COLO668 (cell line): ENCODE measurements around the gene AFAP1L2.

Experiments
- DNase-seq: peaks from one replicate; lab custom pipeline; 2025; ENCODE audit not compliant: unreplicated experiment; lab: John Stamatoyannopoulos, UW

The AFAP1L2 gene

GRCh38 chr10:114276066-114276465, 128.2 kb downstream of the AFAP1L2 start:
- DNase-seq: no peak

- no peak for DNase-seq
Measured at GRCh38 chr10:114274616-114275453, 129.5 kb downstream of the AFAP1L2 start.

DNA sequence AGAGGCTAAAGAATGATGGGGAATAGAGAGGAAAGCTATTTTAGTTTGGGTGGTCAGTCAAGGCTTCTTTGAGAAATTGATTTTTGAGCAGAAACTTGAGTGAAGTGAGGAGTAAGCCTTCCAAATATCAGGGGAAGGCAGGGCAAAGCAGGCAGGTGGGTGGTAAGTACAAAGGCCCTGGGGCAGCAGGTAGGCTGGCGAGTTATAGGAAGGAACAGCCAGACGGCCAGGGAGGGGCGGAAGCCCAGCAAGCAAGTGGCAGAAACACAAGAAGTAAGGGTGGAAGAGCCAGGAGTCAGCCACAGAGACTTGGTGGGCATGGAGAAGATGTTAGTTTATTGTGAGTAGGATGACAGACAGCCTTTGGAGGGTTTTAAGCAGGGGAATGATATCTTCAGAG, 130.4 kb downstream of the AFAP1L2 start:
- no peak for DNase-seq

DNA sequence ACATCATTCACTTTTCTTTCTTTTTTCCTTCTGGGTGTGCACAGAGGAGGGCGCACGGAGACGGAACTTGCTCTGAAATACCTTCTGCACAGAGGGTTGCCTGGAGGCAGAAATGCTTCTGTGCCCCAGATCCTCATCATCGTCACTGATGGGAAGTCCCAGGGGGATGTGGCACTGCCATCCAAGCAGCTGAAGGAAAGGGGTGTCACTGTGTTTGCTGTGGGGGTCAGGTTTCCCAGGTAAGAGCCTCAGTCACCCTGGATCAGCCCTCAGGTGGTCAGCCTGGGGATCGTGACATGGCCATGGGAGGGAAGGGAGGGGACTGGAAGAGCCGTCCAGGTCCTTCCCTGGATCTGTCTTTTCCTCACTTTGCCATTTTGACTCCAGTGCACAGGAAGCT, 131.6 kb downstream of the AFAP1L2 start:
- DNase-seq: no peak

DNA sequence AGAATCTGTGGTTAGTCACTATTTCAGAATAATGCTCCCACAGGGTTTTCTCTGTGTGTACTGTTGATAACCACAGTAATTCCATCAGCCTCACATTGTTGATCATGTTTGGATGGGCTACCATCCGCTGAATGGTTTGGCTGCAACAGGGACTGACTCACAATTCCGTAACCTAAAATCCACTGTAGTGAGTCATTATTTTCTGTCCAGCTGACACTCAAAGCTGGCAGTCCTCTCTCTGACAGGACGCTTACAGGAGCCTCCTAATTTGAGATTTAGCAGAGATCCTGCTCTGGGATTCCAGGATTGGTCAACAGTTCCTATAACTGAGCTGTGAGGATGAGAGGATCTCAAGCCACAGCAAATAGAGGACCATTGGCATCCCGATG, 132.5 kb downstream of the AFAP1L2 start:
- DNase-seq: no peak

GRCh38 chr10:114271075-114271778, 133.1 kb downstream of the AFAP1L2 start:
- DNase-seq: no peak

DNA sequence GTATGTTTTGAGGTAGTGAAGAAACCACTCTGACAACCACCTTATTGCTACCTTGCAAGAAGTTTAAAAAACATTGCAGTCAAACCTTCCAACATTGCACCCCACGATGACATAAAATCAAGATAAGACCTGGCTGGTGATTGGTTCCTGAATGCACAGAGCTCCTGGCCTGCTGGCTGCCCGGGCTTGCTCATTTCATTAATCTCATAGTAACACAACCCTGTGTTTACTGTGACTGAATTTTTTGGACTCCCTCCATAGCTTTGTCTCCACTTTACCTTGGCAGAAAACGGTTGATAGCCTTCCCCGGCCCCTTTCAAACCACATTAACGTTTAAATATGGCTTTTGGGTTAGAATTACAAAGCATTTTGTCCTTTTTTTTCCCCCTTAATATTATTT, 137.8 kb downstream of the AFAP1L2 start:
- DNase-seq: no peak

- no peak for DNase-seq
Measured at GRCh38 chr10:114265392-114266053, 138.8 kb downstream of the AFAP1L2 start.

DNA sequence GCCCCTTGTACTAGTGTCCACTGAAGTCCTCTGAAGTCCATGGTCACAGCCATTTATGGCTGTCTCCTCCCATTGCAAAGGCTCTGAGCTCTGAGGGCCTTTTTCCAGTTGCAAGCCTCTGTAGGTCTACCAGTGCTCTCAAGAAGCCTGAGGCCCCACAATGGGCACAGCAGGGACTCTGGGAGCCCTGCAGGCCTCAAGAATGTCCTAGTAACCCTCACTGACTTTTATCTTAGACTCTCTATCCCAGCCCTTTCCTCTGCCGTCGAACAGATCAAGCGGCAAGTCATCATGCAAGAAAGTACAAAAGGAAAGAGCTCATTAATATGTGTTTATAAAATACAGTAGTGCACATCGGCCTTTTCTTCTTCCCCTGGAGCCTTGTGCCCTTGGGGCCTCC, 141.8 kb downstream of the AFAP1L2 start:
- DNase-seq: no peak

DNA sequence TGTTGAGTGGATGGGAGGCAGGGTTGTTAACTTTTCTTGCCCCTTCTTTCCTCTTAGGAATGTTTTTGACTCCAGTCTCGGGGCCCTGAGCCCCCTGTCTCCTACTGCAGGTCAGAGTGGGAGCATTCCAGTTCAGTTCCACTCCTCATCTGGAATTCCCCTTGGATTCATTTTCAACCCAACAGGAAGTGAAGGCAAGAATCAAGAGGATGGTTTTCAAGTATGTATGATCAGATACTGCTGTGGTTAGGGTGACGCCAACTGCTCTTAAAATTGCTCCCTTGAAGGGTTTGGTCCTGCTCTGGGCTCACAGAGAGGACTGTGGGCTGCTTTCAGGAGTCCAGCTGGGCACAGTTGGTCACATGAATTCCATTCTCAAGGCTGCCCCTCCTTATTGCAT, 143.2 kb downstream of the AFAP1L2 start:
- no peak for DNase-seq

GRCh38 chr10:114260366-114260765, 143.9 kb downstream of the AFAP1L2 start:
- no peak for DNase-seq

DNA sequence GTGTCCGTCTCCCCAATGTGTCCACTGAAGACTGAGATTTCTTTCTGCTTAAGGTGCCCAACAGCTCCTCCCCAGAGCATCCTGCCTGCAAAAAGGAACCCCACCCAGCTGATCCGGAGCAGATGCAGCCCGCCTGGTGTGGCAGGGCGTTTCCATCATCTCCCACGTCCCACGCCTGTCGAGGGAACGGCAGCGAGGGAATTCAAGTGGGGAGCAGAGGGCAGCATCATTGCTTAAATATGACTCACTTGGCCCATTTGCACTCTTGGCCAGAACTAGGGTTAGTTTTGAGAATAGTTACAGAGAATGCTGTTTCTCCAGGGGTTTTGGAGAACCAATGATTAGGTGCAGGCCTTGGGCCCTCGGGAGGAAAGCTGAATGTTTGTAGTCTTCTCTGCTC, 144.5 kb downstream of the AFAP1L2 start:
- DNase-seq: no peak

DNA sequence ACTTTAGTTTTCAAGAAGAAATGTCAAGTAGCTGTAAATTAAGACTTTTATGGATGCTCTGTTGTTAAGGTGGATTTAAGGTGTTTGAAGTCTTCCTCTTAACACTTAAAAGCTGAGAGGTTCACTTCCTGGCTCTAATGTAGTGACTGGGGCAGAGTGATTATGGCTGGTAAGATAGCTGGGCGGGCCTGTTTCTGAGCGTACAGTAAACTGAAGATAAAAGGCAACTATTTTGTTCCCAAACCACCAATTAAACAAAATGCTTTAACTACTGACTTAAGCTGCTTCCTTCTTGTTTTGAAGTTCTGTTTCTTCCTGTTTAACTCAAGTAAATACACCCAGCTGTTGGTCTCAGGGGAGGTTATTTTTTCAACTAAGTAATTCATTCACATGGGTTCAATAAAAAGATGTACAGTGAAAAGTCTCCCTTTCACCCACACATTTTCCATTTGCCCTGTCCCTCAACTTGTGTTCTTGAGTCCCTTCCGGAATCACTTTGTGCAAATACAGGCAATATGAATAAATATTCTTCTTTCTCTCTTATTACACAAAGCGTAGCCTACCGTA, 145.9 kb downstream of the AFAP1L2 start:
- no peak for DNase-seq

DNA sequence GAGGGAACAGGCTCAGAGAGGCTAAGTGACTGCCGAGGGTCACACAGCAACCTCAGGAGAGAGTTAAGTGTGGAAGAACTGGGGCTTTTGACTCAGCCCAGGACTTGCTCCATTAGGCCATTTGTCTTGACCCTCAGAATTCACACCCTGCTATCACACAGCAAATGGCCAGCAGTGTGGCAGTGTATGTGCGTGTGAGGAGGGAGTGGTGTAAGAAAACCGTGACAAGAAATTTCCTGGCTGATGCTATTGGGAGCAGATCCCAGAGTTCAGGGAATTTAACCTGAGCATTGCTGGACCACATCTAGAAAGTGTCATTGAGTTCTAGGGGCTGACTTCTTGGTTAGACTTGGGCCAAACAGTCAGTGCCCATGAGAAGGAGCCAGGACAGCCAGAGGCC, 146.8 kb downstream of the AFAP1L2 start:
- no peak for DNase-seq

GRCh38 chr10:114256822-114257221, 147.5 kb downstream of the AFAP1L2 start:
- DNase-seq: no peak

DNA sequence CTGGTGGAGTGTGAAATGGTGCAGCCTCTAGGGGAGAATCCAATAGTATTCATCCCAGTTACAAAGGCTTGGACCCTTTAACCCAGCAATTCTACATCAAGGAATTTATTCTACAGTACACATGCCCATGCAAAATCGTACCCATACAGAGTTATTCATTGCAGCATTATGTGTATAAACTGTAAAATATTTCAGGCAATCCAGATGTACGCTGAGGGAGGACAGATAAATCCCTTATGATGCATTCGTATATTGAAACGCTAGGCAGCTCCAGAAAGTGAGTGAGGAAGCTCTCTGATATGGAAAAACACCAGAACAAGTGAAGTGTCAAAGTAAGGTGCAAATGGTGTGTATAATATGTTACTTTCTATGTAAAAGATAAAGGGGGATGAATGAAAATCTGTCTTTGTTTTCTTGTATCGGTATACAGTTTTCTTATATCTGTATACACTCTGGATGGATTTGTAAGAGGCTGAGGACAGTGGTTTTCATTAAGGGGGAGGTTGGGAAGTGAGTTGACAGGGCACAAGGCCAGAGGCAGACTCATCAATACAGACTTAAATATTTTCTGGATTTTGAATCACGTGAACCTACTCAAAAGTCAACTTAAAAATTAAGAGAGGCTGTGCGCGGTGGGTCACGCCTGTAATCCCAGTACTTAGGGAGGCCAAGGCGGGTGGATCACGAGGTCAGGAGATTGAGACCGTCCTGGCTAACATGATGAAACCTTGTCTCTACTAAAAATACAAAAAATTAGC, 148.1 kb downstream of the AFAP1L2 start:
- DNase-seq: no peak

- DNase-seq: no peak
Measured at GRCh38 chr10:114255227-114255626, 149.1 kb downstream of the AFAP1L2 start.

GRCh38 chr10:114252883-114253282, 151.4 kb downstream of the AFAP1L2 start:
- DNase-seq: no peak

DNA sequence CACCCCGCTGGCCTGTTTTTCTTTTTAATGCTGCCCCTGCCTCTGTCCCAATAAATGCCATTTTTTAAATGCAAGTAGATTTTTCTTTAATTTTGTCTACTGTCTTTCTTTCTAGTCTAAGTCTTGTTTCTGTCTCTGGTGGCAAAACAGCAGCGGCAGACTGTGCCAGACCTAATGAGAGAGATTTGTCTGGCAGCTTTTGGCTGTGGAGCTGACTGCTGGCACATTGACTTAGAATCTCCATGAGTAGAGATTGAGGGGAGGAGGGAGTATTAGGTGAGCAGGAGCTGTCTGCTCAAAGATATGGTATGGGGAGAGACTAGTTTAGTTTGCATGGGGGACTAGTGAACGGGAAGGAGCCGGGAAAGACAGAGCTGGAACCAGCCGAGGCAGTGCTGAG, 152.2 kb downstream of the AFAP1L2 start:
- no peak for DNase-seq

DNA sequence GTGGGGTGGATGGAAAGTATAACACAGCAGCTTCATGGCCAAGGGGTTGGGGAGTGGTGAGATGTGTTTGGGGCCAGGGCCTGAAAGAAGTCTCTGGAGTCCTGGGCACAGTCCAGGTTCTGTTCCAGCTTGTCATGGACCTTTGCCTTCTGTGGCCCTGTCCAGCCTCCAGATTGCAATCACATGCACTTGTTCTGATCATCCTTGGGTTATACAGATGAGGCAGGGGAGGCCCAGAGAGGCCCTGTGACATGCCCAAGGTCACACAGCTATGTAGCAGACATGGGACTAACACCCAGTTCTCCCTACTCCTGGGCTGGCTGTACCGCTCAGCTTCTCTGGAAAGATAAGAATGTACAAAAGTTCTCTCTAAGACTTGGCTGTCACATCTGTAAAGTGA, 153.6 kb downstream of the AFAP1L2 start:
- DNase-seq: no peak

DNA sequence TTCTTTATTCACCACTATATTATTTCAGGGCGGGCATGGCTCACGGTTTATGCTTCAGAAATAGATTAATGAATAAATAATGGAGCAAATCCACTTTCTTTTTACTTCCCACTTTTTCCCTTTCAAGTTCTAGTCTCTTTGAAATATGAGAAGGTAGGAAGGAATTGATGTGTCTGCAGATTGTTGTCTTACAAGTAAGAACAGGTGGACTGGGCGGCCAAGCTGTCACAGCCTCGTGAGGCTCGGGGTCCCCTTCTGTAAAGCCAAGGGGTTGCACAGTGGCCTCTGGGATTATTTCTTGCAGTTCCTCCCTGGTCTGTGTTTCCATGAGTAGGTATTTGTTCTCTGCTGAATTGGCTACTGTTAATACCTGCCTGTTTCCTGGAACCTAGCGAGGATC, 154.1 kb downstream of the AFAP1L2 start:
- DNase-seq: no peak
